Measurements from ENCODE around the gene DNAH3.

DNAH3 gene

DNA sequence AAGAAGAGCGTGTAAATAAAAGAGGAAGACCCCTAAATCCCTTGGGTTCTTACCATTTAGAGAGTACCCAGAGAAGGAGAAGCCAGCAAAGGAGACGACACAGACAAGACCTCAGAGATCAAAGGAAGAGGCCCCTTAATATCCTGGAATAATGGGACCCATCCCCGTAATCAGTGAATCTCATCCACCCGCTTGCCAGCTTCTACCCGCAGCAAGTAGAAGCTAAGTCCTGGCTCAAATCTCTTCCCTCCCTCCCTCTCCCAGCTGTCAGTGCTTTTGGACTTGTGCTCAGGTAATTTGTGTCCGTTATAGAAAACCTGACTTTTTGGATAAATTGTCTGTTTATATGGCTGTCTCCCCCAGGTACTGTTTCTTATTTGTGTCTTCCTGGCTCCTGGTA, 248.2 kb downstream of the DNAH3 start:
- no peak for DNase-seq

DNA sequence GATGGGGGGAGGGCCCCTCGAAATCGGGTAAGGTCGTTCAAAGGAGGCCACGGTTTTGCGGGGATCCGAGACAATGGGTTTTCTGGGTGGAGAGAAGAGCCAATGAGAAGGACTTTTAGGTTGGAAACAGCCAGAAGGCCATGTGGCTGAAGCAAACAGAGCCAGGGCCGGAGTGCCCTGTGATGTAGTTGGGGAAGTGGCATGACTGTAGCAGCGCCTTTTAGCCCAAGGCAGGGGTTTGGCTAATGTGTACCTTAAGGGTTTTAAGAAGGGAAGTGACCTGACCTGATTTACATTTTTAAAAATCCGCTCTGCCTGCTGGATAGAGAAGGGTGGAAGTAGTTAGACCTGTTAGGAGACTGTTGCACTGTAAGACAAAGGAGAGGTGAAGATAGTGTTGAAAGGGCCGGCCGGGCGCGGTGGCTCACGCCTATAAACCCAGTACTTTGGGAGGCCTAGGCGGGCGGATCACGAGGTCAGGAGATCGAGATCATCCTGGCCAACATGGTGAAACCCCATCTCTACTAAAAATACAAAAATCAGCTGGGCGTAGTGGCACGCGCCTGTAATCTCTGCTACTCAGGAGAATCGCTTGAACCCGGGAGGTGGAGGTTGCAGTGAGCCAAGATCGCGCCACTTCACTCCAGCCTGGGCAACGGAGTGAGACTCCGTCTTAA, 249.1 kb downstream of the DNAH3 start:
- no peak for DNase-seq

DNA sequence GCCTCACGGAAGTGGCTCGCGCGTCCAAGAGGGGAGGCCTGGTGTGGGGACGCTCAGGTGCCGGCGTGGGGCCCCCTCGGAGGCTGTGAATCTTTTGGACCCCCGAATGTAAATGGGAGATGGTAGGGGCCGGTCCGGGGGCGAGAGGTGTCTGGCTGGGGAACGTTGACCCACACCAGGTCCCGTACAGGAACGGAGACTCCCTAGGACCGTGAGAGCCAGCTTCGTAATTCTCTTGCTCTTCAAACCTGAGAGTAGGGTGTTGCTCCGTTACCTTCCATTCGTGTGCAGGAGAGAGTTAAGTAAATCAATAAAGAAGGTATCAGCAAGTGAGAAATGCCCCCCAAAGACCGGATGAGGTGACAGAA, 249.6 kb downstream of the DNAH3 start:
- DNase-seq, result no peak

DNA sequence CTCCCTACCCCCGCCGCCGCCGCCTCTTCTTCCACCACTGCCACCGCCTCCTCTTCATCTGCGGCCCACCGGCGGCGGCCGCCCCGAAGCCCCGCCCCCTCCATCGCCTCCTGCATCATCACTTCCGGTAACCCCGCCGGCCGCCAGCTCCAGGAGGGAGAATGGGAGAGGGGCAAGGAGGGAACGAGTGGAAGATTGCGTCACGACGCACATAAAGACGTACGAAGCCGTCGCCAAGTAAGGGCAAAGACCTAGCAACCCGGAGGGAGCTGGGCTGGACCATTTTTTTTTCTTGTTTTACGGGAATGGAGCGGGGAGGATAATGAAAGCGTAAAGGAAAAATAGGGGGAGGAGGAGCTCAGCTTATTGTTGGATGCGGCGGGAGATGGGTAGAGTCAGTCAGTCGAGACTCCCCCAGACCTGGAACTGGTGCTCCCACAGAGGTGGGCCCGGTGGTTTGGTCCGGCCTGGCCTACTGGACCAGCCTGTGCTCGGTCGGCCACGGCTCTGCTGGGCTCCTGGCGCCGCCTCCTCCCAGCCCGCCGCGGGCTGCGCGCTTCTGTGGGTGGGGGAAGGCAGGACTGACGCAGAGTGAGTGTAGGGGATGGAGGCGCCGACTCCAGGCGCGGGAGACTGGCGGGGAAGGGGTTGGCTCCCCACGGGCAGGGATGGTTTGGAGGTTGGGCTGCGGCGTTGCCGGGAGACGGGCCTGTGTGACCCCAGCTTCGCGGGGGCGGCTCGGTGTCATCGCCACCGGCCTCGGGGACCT, 250.2 kb downstream of the DNAH3 start, which contains the start of the genes DCUN1D3 and LYRM1:
Gene DCUN1D3 (minus strand): TSS at position 60 of the 769 bp plus-strand sequence. CDS start 37,820 bp downstream, outside the sequence.
Gene LYRM1 (plus strand): TSS at position 473 of the 769 bp plus-strand sequence. CDS start 14,785 bp downstream, outside the sequence.
- peak; percentile 97 for DNase-seq

DNA sequence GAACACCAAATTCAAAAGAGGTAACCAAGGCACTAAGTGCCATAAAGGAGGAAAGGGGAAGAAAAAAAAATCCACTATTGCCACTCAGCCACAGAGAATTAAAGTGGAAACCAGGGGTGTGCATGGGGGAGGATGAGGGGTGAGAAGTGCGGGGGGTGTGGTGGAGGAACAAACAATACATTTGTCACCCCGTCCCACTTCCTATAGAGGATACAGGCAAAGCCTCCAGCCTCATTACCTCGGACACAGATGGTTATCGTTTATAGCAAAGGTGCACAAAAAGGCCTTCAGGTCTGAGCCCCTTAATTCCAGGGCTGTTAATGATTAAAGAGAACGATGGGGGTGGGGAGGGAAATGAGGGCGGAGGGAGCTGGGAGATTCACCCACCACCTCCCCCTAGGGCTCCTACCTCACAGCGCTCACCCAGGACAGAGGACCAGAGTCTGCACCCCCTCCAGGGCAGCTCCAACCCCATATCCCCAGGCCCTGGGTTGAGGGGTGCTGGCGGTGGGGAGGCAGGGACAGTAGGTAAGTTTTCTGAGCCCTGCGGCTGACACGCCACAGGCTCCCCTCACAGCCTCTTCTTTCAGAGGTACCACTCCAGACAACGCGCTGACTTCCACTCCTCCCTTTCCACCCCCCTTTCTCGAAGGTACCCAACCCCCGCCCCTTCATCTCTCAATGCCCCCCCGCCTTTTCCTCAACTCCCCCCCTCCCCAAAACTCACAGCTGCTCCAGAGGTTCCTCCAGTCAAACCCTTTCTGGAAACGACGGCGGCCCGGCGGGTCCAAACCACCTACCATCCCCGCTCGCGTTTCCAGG, 251.0 kb downstream of the DNAH3 start:
- no peak for DNase-seq

DNA sequence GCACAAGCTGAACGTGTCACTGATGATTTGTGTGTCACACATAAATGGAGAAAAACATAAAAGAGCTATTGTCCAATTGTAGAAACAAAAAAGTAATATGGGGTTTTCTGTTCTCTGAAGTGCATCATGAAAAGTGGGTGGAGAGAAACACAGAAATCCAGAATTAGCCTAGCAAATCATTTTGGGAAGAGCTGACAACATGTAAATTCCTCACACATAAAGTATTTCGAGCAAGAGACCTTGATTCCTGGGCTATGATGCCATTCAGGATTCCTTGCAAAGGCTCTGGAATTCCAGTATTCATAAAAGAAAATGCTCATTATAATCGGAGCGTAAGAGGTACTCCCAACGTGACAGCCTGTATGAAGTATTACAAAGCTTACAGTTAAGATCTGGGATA, 251.6 kb downstream of the DNAH3 start:
- DNase-seq, result peak; percentile 80

DNA sequence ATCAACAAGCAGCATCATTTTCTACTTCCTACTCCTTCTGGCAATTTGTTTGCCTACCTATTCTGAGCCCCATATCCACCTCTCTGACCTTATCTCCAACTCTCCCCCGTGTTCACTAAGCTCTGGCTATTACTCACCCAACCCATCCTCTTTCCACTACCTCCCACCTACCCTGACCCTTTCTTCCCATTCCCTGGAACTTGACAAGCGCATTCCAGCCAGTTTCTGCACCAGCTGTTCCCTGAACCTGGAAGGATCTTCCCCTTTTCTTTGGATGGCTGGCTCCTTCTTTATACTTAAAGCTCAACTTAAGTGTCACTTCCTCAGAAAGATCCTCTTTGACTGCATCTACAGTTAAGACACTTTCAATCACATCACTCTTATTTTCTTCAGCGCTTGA, 252.7 kb downstream of the DNAH3 start:
- DNase-seq, result peak; percentile 85

DNA sequence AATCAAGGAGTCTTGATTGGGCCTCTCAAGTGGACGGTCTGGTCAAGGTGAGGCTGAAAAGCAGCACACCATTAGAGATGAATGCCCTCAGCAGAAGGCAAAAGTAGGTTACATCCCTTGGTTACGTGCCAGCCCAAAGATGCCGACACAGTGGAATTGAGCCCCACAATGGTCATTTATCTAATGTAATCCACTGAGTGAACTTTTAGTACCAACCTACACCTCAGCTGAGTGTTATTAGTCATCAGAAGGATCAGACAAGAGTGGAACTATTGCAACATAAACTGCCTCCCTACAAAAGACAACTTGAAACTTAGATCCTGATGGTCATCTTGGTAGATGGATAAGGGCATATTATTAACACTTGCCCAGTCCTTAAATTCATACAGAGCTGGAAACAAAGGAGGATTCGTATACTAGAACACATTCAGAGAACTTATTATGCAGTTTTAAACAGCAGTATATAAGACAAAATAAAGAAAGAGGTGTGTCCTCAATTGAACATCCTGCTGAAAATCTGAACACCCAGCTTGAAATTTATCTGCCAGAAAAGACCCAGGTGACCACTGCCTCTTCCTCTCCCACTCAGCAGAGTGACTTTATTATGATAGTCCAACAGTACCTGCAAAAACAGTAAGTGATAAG, 253.3 kb downstream of the DNAH3 start:
- peak; percentile 86 for DNase-seq

DNA sequence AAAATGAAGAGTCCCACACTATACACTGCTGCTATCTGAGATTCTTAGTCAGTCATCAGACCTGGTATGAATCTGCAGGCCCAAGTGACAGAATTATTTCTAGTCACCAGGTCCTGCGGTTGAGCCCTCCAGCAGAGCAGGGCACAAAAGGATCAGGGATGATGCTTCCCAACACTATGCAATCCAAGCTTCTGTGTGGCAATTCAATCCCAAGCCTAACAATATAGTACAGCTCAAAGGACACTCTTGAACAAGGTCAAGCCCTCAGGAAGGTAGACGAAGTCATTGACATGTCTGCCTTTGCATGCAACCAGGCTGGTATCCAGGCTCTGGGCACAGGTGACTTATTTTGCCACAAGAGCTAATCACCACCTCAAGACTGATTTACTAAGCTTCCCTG, 256.3 kb downstream of the DNAH3 start:
- no peak for DNase-seq

DNA sequence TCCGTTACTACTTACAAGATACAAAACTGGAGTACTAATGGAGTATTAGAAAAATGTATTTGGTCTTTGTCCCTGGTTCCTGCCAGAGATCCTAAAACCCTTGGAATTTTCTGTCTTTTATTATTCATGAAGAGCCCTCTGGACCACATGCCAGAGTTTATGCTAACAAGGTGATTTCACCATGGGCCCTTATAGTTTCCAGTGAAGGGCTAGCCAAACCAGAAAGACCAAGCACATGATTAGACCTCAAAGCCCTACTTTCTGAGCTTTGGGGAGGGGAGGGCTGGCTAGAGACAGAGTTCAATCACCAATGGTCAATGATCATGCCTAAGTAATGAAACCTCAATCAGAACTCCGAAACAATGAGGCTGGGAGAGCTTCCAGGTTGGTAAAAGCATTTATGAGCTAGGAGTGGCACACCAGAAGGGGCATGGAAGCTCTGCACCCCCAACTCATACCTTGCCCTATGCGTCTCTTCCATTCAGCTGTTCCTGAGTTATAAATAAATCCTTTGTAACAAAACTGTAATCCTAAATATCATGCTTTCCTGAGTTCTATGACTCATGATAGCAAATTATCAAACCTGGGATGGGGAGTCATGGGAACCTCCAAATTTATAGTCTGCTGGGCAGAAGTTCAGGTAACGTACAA, 260.9 kb downstream of the DNAH3 start:
- no peak for DNase-seq

DNA sequence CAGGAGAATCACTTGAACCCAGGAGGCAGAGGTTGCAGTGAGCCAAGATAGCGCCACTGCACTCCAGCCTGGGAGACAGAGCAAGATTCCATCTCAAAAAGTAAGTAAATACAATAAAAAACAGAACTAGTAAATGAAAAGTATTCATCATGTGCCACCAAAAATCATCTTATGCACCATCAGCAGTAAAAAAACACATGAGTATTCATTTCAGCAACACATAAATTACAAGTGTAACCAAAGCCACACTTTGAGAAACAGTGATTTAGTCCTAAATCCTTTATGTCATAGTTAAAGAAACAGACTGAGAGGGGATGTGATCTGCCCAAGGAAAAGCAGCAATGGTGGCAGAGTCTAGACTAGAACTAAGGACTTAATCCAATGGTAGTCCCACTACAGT, 263.4 kb downstream of the DNAH3 start:
- no peak for DNase-seq

DNA sequence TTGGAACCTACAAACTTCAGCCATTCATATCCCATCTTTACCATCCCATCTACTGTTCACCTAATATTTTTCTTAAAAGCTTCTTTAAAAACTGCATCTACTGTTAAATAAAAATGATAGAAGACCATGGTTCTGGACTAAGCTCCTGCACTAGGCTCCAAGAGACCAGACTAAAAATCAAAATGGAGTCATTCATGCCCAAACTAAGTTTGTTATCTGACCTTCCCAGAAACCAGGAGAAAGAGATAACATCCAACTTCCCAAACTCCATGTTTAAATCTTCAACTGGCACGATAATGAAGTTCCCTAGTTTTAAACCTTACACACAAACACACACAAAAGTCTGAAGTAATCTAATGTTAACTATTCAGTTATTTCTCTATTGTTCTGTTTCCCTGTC, 264.3 kb downstream of the DNAH3 start:
- DNase-seq, result no peak

DNA sequence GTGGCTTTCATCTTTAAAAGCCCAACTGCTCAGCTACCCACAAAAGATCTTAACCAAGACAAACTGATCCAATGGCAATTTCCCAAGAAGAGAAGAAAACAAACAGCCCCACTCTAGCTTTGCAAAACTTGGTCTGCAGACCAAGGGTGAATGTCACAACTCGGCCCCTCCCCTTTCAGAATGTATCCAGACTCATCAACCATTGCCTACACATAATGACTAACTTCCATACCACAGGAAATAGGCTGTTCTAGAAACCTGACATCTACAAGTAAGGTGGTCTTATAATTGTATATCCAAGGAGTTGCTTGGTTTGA, 266.4 kb downstream of the DNAH3 start:
- no peak for DNase-seq

DNA sequence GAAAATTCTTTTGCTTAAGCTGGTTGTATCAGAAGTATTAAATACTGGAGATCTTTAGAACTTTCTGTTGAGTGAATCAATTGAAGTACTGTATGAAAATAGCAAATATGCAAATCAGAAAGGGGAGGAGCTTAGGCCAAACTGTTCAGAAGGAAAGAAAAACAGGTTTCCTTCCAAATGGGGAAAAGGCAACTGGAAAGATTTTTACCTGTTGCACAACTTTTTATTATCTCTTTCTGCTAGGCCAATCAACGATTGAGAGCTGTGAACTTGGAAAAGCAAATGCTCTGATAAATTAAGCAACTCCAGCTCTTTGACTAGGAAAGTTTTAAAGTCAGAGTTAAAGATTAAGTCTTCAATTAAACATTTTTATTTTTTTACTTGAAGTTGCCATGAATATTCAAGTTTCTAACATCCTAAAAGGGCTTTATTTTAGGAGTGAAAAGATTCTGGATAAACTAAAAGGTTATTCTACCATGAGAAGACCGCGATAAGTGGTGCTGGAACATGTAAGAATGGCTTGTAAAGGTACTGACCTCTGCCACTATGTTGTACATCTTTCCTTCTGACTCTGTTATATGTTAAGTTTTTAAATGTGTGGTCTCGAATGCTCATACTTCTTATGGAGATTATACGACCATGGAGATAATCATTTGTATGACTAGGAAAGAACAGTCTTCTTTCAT, 266.9 kb downstream of the DNAH3 start:
- no peak for DNase-seq

Data from NCI-H226 (cell line).